ENCODE data around the gene PLEKHH2.

- TF ChIP-seq GATA2 (IDR thresholded peaks at IDR 0.05; ENCODE audit: low read depth, low read length) (no peak), GATA3 (IDR thresholded peaks at IDR 0.05; ENCODE audit: low read depth, low read length) (no peak)
These were observed 24.1 kb upstream of the PLEKHH2 start for GRCh38 chr2:43612944-43613343.
